GM21381 (cell line): ENCODE measurements around the gene RPAP2.
A peak's percentile ranks its signal among the peaks of the same experiment; 100 is the strongest.
"Not testable (repeated sequence)": the region's sequence is repeated elsewhere in the genome, so short reads cannot be mapped to it uniquely, and the experiment has no call there.

Source experiments
- ATAC-seq: cut with Tn5 transposase; IDR thresholded peaks from one replicate; pipeline ENCODE4 v1.9.1; 2021; ENCODE audit warnings: mild to moderate bottlenecking, moderate library complexity; ENCODE audit not compliant: unreplicated experiment

The RPAP2 gene

GRCh38 chr1:92323473-92324453 is 24.9 kb downstream of the RPAP2 start:
- ATAC-seq: no peak

- ATAC-seq: no peak
Measured at GRCh38 chr1:92324784-92325183, 25.9 kb downstream of the RPAP2 start.

- ATAC-seq: no peak
Measured at GRCh38 chr1:92326681-92327080, 27.8 kb downstream of the RPAP2 start.

- ATAC-seq: no peak
Measured at GRCh38 chr1:92327794-92328193, 28.9 kb downstream of the RPAP2 start.

- no peak for ATAC-seq
Measured at GRCh38 chr1:92329347-92330129, 30.7 kb downstream of the RPAP2 start.

GRCh38 chr1:92333668-92334067 is 34.8 kb downstream of the RPAP2 start:
- ATAC-seq: no peak

- ATAC-seq: no peak
Measured at GRCh38 chr1:92340154-92340553, 41.3 kb downstream of the RPAP2 start.

GRCh38 chr1:92342401-92342800 is 43.5 kb downstream of the RPAP2 start:
- no peak for ATAC-seq

GRCh38 chr1:92343061-92343460 is 44.2 kb downstream of the RPAP2 start:
- no peak for ATAC-seq

- no peak for ATAC-seq
Measured at GRCh38 chr1:92346866-92347640, 48.2 kb downstream of the RPAP2 start.

- ATAC-seq: no peak
Measured at GRCh38 chr1:92352856-92353255, 54.0 kb downstream of the RPAP2 start.

- ATAC-seq: no peak
Measured at GRCh38 chr1:92354259-92354658, 55.4 kb downstream of the RPAP2 start.

GRCh38 chr1:92356956-92357355 is 58.1 kb downstream of the RPAP2 start:
- ATAC-seq: no peak

GRCh38 chr1:92359382-92359781 is 60.5 kb downstream of the RPAP2 start:
- ATAC-seq: not testable (repeated sequence)

GRCh38 chr1:92359986-92360385 is 61.1 kb downstream of the RPAP2 start:
- no peak for ATAC-seq

GRCh38 chr1:92362970-92363369 is 64.1 kb downstream of the RPAP2 start:
- no peak for ATAC-seq

- ATAC-seq: no peak
Measured at GRCh38 chr1:92363401-92363800, 64.5 kb downstream of the RPAP2 start.

GRCh38 chr1:92365378-92366039 is 66.7 kb downstream of the RPAP2 start:
- no peak for ATAC-seq

- ATAC-seq: no peak
Measured at GRCh38 chr1:92366040-92366395, 67.2 kb downstream of the RPAP2 start.

- peak; percentile 60 for ATAC-seq
Measured at GRCh38 chr1:92367496-92367895, 68.6 kb downstream of the RPAP2 start.

- no peak for ATAC-seq
Measured at GRCh38 chr1:92372164-92372563, 73.3 kb downstream of the RPAP2 start.
